GM23338 (cell line): ENCODE measurements around the gene ADAM17. TPM values are rescaled to one million over a fixed set of nuclear protein-coding genes. Genes with fewer than 3 reads are reported as not detected.

Experiments used
- ATAC-seq: fragments of 200-7000 bp; cut with Tn5 transposase; 3 replicates; pipeline ENCODE4 v1.9.1; 2020
- DNase-seq: peaks from one replicate; pipeline ENCODE4 v3.0.0-alpha.2; 2015; ENCODE audit warnings: low spot score
- H2AFZ ChIP-seq: fragments of 200-600 bp; sonication (generic); 2 replicates; pipeline ENCODE4 v1.8.0; 2016; ENCODE audit warnings: antibody characterized with exemption, mild to moderate bottlenecking, moderate library complexity
- H3F3A ChIP-seq: fragments of 200-600 bp; sonication (generic); replicated peaks from 2 replicates; pipeline ENCODE4 v1.8.0; 2017; ENCODE audit warnings: antibody characterized with exemption, mixed run types, low read depth
- H3K27ac ChIP-seq: fragments of 200-600 bp; sonication (generic); 2 replicates; pipeline ENCODE4 v1.6.1; 2016; ENCODE audit warnings: low read depth
- H3K27me3 ChIP-seq: fragments of 200-600 bp; sonication (generic); 2 replicates; pipeline ENCODE4 v1.8.0; 2016; ENCODE audit warnings: mild to moderate bottlenecking, mixed run types, moderate library complexity; ENCODE audit not compliant: insufficient read depth
- H3K36me3 ChIP-seq: fragments of 200-600 bp; sonication (generic); 2 replicates; pipeline ENCODE4 v1.8.0; 2016; ENCODE audit warnings: mild to moderate bottlenecking; ENCODE audit not compliant: insufficient read depth
- H3K4me1 ChIP-seq: fragments of 200-600 bp; sonication (generic); 2 replicates; pipeline ENCODE4 v1.8.0; 2016; ENCODE audit warnings: mild to moderate bottlenecking, moderate library complexity; ENCODE audit not compliant: insufficient read depth
- H3K4me2 ChIP-seq: fragments of 200-600 bp; sonication (generic); 2 replicates; pipeline ENCODE4 v1.7.1; 2017; ENCODE audit warnings: mixed run types
- H3K4me3 ChIP-seq: fragments of 200-600 bp; sonication (generic); 2 replicates; pipeline ENCODE4 v1.6.1; 2016; ENCODE audit warnings: mixed run types
- H3K79me2 ChIP-seq: fragments of 200-600 bp; sonication (generic); replicated peaks from 2 replicates; pipeline ENCODE4 v1.8.0; 2017; ENCODE audit warnings: mild to moderate bottlenecking; ENCODE audit not compliant: insufficient read depth
- H3K9me2 ChIP-seq: fragments of 200-600 bp; sonication (generic); 2 replicates; pipeline ENCODE4 v1.8.0; 2017; ENCODE audit not compliant: insufficient read depth
- H4K20me1 ChIP-seq: fragments of 200-600 bp; sonication (generic); replicated peaks from 2 replicates; pipeline ENCODE4 v1.8.0; 2017; ENCODE audit warnings: mild to moderate bottlenecking; ENCODE audit not compliant: insufficient read depth
- H3K27ac Mint-ChIP-seq: 2 replicates; pipeline ENCODE4 v1.8.0; 2020; ENCODE audit warnings: inconsistent platforms, mild to moderate bottlenecking, moderate library complexity, mixed read lengths
- H3K27me3 Mint-ChIP-seq: 3 replicates; pipeline ENCODE4 v1.8.0; 2022; ENCODE audit warnings: low read depth, mild to moderate bottlenecking, moderate library complexity, mixed read lengths, inconsistent platforms; ENCODE audit not compliant: insufficient read depth, poor library complexity
- H3K36me3 Mint-ChIP-seq: 3 replicates; pipeline ENCODE4 v1.8.0; 2021; ENCODE audit warnings: low read depth, mild to moderate bottlenecking, inconsistent platforms, moderate library complexity, mixed read lengths
- H3K4me1 Mint-ChIP-seq: 3 replicates; pipeline ENCODE4 v1.8.0; 2020; ENCODE audit warnings: mild to moderate bottlenecking, inconsistent platforms, mixed read lengths
- H3K4me3 Mint-ChIP-seq: 3 replicates; pipeline ENCODE4 v1.8.0; 2021; ENCODE audit warnings: moderate library complexity, mild to moderate bottlenecking, inconsistent platforms, mixed read lengths
- H3K9me3 Mint-ChIP-seq: 3 replicates; pipeline ENCODE4 v1.8.0; 2020; ENCODE audit warnings: moderate library complexity, mild to moderate bottlenecking, inconsistent platforms, mixed read lengths
- CREB1 ChIP-seq: fragments of 250-450 bp; sonication (Bioruptor Pico); IDR thresholded peaks from 2 replicates; pipeline ENCODE4 v1.5.0; 2020; ENCODE audit warnings: low read depth, mild to moderate bottlenecking, moderate library complexity
- EZH2 ChIP-seq: fragments of 200-600 bp; sonication (generic); IDR thresholded peaks from one replicate; pipeline ENCODE4 v1.8.0; 2017; ENCODE audit warnings: antibody characterized with exemption, mild to moderate bottlenecking, low read depth; ENCODE audit not compliant: unreplicated experiment
- EZH2phosphoT487 ChIP-seq: fragments of 200-600 bp; sonication (generic); IDR thresholded peaks from one replicate; pipeline ENCODE4 v1.8.1; 2018; ENCODE audit warnings: antibody characterized with exemption; ENCODE audit not compliant: unreplicated experiment
- JUNB ChIP-seq: IDR thresholded peaks from one replicate; pipeline ENCODE4 v1.6.1; 2016; ENCODE audit warnings: antibody characterized with exemption; ENCODE audit not compliant: unreplicated experiment
- NANOG ChIP-seq: IDR thresholded peaks from 2 replicates; pipeline ENCODE4 v1.6.1; 2016; ENCODE audit warnings: antibody characterized with exemption, borderline replicate concordance
- POLR2AphosphoS5 ChIP-seq: IDR thresholded peaks from 2 replicates; pipeline ENCODE4 v1.6.1; 2016; ENCODE audit warnings: antibody characterized with exemption, low read depth
- STAT1 ChIP-seq: IDR thresholded peaks from one replicate; pipeline ENCODE4 v1.6.1; 2016; ENCODE audit warnings: antibody characterized with exemption; ENCODE audit not compliant: unreplicated experiment
- ZNF114 ChIP-seq: fragments of 250-450 bp; sonication (Bioruptor Pico); IDR thresholded peaks from 2 replicates; pipeline ENCODE4 v1.5.0; 2020; ENCODE audit warnings: mild to moderate bottlenecking, moderate library complexity
- ZNF331 ChIP-seq: fragments of 250-450 bp; sonication (Bioruptor Pico); IDR thresholded peaks from 2 replicates; pipeline ENCODE4 v1.5.0; 2020; ENCODE audit warnings: low read depth, mild to moderate bottlenecking, moderate library complexity
- polyA plus RNA-seq: library from polyadenylated mRNA; unstranded; fragments of >200 nt; fragmentation: Nextera tagmentation; extraction: Ambion mirVana; gene quantifications from 2 replicates; pipeline ENCODE4 v1.2.1, GENCODE V29; 2016
- total RNA-seq: library from RNA; depleted of rRNA; stranded (reverse); fragments of >200 nt; shearing (Covaris generic); gene quantifications from 2 replicates; pipeline ENCODE4 v1.2.3, GENCODE V29; 2014
- TF ChIP-seq, protein P1 (sequence below): IDR thresholded peaks from one replicate; pipeline ENCODE4 v1.6.1; 2018; ENCODE audit warnings: antibody characterized with exemption; ENCODE audit not compliant: unreplicated experiment
- TF ChIP-seq, protein P2 (sequence below): fragments of 250-450 bp; sonication (Bioruptor Pico); IDR thresholded peaks from 2 replicates; pipeline ENCODE4 v1.5.0; 2020; ENCODE audit warnings: mild to moderate bottlenecking, moderate library complexity
- TF ChIP-seq, protein P3 (sequence below): IDR thresholded peaks from 2 replicates; pipeline ENCODE4 v1.6.1; 2016; ENCODE audit warnings: antibody characterized with exemption
- TF ChIP-seq, protein P4 (sequence below), 2 experiments: fragments of 200-600 bp in 1 of 2; sonication (generic) in 1 of 2; conservative IDR thresholded peaks; 2 replicates each; pipeline versions ENCODE4 v1.5.1 to v1.6.1; 2016 to 2017; ENCODE audit warnings: antibody characterized with exemption in 2 of 2, low read depth in 2 of 2, mild to moderate bottlenecking in 2 of 2, moderate library complexity in 1 of 2

Gene ADAM17
- total and polyA plus RNA-seq, 2 experiments from 2014 or later: 8.3 to 23.5 TPM

DNA sequence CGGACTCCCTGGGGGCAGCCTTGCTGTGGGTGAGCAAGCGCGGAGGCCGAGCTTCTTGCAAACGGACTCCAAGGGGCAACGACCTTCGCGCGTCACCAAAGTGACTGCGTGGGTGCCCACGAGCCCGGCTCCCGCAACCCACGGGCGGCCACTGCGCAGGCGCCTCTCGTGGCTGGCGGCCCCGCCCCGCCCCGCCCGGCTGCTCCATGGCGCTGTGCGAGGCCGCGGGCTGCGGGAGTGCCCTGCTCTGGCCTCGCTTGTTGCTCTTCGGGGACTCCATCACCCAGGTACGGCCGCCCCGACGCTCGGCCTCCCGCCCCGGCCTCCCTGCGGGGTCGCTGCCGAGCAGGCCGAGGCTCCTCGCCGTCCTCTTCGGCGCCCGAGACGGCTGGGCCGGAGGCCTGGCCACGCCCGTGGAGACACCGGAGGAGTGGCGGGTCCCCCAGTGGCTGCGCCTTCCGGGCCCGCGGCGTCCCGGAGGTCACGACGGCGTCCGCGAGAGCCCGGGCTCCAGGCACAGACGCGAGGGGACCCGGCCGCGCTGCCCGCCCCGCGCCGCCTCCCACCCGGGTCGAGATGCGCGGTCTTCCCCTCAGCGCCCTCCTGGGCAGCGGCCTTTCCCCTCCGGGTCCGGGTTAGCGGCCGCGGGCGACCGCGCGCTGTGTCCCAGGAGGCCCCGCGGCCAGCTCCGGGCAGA lies 81.1 kb downstream of the ADAM17 start, which contains the start of gene IAH1:
Gene IAH1 (plus strand): TSS at position 191 of the 697 bp plus-strand sequence. CDS start 16 bp downstream, at position 207.
- Mint-ChIP-seq H3K27ac (no peak within 1 kb of the TSS), H3K9me3 (no peaks in the 10 kb centered on the region), H3K36me3 (peaks cover 27% of the 10 kb centered on the region), H3K4me3 (peak within 1 kb of the TSS; percentile 72), H3K27me3 (peaks cover 15% of the 10 kb centered on the region), H3K4me1 (peaks cover 32% of the 10 kb centered on the region)
- no peaks in the 10 kb centered on the region; the same call in 1 of the 2 replicates for H3K79me2 ChIP-seq
- ATAC-seq: peak; percentile 62
- peaks cover 22% of the 10 kb centered on the region for H3K27me3 ChIP-seq
- DNase-seq: peak; percentile 54
- H3F3A ChIP-seq: peaks cover 14% of the 10 kb centered on the region
- peaks cover 4% of the 10 kb centered on the region for H4K20me1 ChIP-seq
- TF ChIP-seq, protein P1, sequence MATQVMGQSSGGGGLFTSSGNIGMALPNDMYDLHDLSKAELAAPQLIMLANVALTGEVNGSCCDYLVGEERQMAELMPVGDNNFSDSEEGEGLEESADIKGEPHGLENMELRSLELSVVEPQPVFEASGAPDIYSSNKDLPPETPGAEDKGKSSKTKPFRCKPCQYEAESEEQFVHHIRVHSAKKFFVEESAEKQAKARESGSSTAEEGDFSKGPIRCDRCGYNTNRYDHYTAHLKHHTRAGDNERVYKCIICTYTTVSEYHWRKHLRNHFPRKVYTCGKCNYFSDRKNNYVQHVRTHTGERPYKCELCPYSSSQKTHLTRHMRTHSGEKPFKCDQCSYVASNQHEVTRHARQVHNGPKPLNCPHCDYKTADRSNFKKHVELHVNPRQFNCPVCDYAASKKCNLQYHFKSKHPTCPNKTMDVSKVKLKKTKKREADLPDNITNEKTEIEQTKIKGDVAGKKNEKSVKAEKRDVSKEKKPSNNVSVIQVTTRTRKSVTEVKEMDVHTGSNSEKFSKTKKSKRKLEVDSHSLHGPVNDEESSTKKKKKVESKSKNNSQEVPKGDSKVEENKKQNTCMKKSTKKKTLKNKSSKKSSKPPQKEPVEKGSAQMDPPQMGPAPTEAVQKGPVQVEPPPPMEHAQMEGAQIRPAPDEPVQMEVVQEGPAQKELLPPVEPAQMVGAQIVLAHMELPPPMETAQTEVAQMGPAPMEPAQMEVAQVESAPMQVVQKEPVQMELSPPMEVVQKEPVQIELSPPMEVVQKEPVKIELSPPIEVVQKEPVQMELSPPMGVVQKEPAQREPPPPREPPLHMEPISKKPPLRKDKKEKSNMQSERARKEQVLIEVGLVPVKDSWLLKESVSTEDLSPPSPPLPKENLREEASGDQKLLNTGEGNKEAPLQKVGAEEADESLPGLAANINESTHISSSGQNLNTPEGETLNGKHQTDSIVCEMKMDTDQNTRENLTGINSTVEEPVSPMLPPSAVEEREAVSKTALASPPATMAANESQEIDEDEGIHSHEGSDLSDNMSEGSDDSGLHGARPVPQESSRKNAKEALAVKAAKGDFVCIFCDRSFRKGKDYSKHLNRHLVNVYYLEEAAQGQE: no peak
- TF ChIP-seq CREB1 (CRISPR knock-in tag) (no peak), POLR2AphosphoS5 (no peak), ZNF114 (CRISPR knock-in tag) (no peak), JUNB (no peak), EZH2 (no peak), NANOG (no peak), STAT1 (no peak), ZNF331 (no peak), EZH2phosphoT487 (no peak)
- TF ChIP-seq, protein P2, sequence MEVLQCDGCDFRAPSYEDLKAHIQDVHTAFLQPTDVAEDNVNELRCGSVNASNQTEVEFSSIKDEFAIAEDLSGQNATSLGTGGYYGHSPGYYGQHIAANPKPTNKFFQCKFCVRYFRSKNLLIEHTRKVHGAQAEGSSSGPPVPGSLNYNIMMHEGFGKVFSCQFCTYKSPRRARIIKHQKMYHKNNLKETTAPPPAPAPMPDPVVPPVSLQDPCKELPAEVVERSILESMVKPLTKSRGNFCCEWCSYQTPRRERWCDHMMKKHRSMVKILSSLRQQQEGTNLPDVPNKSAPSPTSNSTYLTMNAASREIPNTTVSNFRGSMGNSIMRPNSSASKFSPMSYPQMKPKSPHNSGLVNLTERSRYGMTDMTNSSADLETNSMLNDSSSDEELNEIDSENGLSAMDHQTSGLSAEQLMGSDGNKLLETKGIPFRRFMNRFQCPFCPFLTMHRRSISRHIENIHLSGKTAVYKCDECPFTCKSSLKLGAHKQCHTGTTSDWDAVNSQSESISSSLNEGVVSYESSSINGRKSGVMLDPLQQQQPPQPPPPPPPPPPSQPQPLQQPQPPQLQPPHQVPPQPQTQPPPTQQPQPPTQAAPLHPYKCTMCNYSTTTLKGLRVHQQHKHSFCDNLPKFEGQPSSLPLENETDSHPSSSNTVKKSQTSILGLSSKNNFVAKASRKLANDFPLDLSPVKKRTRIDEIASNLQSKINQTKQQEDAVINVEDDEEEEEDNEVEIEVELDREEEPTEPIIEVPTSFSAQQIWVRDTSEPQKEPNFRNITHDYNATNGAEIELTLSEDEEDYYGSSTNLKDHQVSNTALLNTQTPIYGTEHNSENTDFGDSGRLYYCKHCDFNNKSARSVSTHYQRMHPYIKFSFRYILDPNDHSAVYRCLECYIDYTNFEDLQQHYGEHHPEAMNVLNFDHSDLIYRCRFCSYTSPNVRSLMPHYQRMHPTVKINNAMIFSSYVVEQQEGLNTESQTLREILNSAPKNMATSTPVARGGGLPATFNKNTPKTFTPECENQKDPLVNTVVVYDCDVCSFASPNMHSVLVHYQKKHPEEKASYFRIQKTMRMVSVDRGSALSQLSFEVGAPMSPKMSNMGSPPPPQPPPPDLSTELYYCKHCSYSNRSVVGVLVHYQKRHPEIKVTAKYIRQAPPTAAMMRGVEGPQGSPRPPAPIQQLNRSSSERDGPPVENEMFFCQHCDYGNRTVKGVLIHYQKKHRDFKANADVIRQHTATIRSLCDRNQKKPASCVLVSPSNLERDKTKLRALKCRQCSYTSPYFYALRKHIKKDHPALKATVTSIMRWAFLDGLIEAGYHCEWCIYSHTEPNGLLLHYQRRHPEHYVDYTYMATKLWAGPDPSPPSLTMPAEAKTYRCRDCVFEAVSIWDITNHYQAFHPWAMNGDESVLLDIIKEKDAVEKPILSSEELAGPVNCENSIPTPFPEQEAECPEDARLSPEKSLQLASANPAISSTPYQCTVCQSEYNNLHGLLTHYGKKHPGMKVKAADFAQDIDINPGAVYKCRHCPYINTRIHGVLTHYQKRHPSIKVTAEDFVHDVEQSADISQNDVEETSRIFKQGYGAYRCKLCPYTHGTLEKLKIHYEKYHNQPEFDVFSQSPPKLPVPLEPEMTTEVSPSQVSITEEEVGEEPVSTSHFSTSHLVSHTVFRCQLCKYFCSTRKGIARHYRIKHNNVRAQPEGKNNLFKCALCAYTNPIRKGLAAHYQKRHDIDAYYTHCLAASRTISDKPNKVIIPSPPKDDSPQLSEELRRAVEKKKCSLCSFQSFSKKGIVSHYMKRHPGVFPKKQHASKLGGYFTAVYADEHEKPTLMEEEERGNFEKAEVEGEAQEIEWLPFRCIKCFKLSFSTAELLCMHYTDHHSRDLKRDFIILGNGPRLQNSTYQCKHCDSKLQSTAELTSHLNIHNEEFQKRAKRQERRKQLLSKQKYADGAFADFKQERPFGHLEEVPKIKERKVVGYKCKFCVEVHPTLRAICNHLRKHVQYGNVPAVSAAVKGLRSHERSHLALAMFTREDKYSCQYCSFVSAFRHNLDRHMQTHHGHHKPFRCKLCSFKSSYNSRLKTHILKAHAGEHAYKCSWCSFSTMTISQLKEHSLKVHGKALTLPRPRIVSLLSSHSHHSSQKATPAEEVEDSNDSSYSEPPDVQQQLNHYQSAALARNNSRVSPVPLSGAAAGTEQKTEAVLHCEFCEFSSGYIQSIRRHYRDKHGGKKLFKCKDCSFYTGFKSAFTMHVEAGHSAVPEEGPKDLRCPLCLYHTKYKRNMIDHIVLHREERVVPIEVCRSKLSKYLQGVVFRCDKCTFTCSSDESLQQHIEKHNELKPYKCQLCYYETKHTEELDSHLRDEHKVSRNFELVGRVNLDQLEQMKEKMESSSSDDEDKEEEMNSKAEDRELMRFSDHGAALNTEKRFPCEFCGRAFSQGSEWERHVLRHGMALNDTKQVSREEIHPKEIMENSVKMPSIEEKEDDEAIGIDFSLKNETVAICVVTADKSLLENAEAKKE (CRISPR knock-in tag): no peak
- TF ChIP-seq, protein P3, sequence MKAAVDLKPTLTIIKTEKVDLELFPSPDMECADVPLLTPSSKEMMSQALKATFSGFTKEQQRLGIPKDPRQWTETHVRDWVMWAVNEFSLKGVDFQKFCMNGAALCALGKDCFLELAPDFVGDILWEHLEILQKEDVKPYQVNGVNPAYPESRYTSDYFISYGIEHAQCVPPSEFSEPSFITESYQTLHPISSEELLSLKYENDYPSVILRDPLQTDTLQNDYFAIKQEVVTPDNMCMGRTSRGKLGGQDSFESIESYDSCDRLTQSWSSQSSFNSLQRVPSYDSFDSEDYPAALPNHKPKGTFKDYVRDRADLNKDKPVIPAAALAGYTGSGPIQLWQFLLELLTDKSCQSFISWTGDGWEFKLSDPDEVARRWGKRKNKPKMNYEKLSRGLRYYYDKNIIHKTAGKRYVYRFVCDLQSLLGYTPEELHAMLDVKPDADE: no peak
- TF ChIP-seq, protein P4, sequence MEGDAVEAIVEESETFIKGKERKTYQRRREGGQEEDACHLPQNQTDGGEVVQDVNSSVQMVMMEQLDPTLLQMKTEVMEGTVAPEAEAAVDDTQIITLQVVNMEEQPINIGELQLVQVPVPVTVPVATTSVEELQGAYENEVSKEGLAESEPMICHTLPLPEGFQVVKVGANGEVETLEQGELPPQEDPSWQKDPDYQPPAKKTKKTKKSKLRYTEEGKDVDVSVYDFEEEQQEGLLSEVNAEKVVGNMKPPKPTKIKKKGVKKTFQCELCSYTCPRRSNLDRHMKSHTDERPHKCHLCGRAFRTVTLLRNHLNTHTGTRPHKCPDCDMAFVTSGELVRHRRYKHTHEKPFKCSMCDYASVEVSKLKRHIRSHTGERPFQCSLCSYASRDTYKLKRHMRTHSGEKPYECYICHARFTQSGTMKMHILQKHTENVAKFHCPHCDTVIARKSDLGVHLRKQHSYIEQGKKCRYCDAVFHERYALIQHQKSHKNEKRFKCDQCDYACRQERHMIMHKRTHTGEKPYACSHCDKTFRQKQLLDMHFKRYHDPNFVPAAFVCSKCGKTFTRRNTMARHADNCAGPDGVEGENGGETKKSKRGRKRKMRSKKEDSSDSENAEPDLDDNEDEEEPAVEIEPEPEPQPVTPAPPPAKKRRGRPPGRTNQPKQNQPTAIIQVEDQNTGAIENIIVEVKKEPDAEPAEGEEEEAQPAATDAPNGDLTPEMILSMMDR (conservative IDR thresholded peaks at IDR 0.05; ENCODE audit: low read depth in 2 of 2): no peak
- H3K4me1 ChIP-seq: peaks cover 12% of the 10 kb centered on the region
- H3K9me2 ChIP-seq: 0 out of 2 replicates have a peak, but pooled peaks cover 3% of the 10 kb centered on the region
- H3K36me3 ChIP-seq: no peaks in the 10 kb centered on the region; the same call in 1 of the 2 replicates
- peak within 1 kb of the TSS; percentile 71 for H3K4me3 ChIP-seq
- H3K27ac ChIP-seq: 0 out of 2 replicates have a peak within 1 kb of the TSS, but pooled peaks have one; percentile 68
- H2AFZ ChIP-seq: peak within 1 kb of the TSS; percentile 90
- peak within 1 kb of the TSS; percentile 81 for H3K4me2 ChIP-seq
